Loucy (cell line): ENCODE measurements around the gene DLGAP4.
A peak's percentile ranks its signal among the peaks of the same experiment; 100 is the strongest.

Experiments
- H2AFZ ChIP-seq: fragments of 200-600 bp; sonication (generic); 2 replicates; pipeline ENCODE4 v1.6.0; 2016; ENCODE audit warnings: antibody characterized with exemption, mild to moderate bottlenecking, low read length, moderate library complexity
- H3F3A ChIP-seq: fragments of 200-600 bp; 2 replicates; pipeline ENCODE4 v1.6.0; 2016; ENCODE audit warnings: antibody characterized with exemption, low read depth, mild to moderate bottlenecking
- H3K27me3 ChIP-seq: fragments of 200-600 bp; sonication (generic); 2 replicates; pipeline ENCODE4 v1.6.1; 2014; ENCODE audit warnings: low read length, mild to moderate bottlenecking; ENCODE audit not compliant: insufficient read depth, poor library complexity, severe bottlenecking
- H3K36me3 ChIP-seq: fragments of 200-600 bp; sonication (generic); 2 replicates; pipeline ENCODE4 v1.6.1; 2016; ENCODE audit warnings: low read length; ENCODE audit not compliant: insufficient read depth
- H3K4me1 ChIP-seq: fragments of 200-600 bp; sonication (generic); 2 replicates; pipeline ENCODE4 v1.5.1; 2014; ENCODE audit warnings: low read length, mild to moderate bottlenecking; ENCODE audit not compliant: insufficient read depth, poor library complexity, severe bottlenecking
- H3K4me2 ChIP-seq: fragments of 200-600 bp; sonication (generic); 2 replicates; pipeline ENCODE4 v1.6.0; 2014; ENCODE audit warnings: antibody characterized with exemption, low read length, low read depth, mild to moderate bottlenecking; ENCODE audit not compliant: poor library complexity, severe bottlenecking
- H3K4me3 ChIP-seq: fragments of 200-600 bp; sonication (generic); 2 replicates; pipeline ENCODE4 v1.5.1; 2014; ENCODE audit warnings: low read length, mild to moderate bottlenecking, mixed read lengths; ENCODE audit not compliant: poor library complexity, severe bottlenecking
- H3K79me2 ChIP-seq: fragments of 200-600 bp; sonication (generic); 2 replicates; pipeline ENCODE4 v1.6.1; 2014; ENCODE audit warnings: low read length; ENCODE audit not compliant: insufficient read depth
- H3K9ac ChIP-seq: fragments of 200-600 bp; sonication (generic); 2 replicates; pipeline ENCODE4 v1.6.0; 2014; ENCODE audit warnings: mild to moderate bottlenecking, low read depth, low read length, moderate library complexity; ENCODE audit not compliant: poor library complexity, severe bottlenecking
- H3K9me2 ChIP-seq: fragments of 200-600 bp; sonication (generic); replicated peaks from 2 replicates; pipeline ENCODE4 v1.6.1; 2016; ENCODE audit warnings: low read depth, low read length, mixed read lengths
- H3K9me3 ChIP-seq: fragments of 200-600 bp; sonication (generic); 2 replicates; pipeline ENCODE4 v1.6.1; 2014; ENCODE audit warnings: mild to moderate bottlenecking, antibody characterized with exemption, low read length, low read depth; ENCODE audit not compliant: insufficient read depth
- H4K20me1 ChIP-seq: fragments of 200-600 bp; sonication (generic); 2 replicates; pipeline ENCODE4 v1.6.0; 2014; ENCODE audit warnings: antibody characterized with exemption, low read length, mild to moderate bottlenecking; ENCODE audit not compliant: insufficient read depth, poor library complexity, severe bottlenecking
- EZH2phosphoT487 ChIP-seq: fragments of 200-600 bp; IDR thresholded peaks from 2 replicates; pipeline ENCODE4 v1.6.1; 2018; ENCODE audit warnings: antibody characterized with exemption, mild to moderate bottlenecking, moderate library complexity, borderline replicate concordance
- TF ChIP-seq, protein P1 (sequence below): fragments of 200-600 bp; sonication (generic); conservative IDR thresholded peaks from 2 replicates; pipeline ENCODE4 v1.5.1; 2014; ENCODE audit warnings: mild to moderate bottlenecking, antibody characterized with exemption, low read length

DLGAP4 gene

DNA sequence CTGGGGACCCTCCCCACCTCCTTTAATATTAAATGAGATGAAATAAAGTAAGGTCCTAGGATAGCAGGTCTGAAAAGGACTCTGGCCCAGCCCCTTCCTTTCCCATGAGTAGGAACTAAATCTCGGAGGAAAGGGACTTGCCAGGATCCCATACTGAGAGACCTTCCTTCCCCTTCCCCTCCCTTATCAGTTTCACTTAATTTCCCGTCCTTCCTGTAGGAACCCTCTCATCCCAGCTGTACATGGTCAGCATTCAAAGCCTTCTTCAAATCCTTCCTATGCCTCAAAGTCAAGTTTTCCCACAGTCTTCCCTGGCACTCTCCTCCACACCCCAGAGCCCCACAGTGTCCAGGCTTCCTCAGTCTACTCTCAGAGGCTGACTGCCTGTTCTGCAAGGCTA lies 163.8 kb downstream of the DLGAP4 start:
- Histone ChIP-seq H4K20me1 (peaks cover 34% of the 10 kb centered on the region), H3K27me3 (no peaks in the 10 kb centered on the region), H3K9me2 (no peaks in the 10 kb centered on the region), H3K4me1 (peaks cover 54% of the 10 kb centered on the region), H3F3A (no peaks in the 10 kb centered on the region), H3K9me3 (no peaks in the 10 kb centered on the region), H3K36me3 (no peaks in the 10 kb centered on the region), H3K4me2 (no peak overlapping the region), H3K79me2 (peaks cover 68% of the 10 kb centered on the region), H2AFZ (no peak overlapping the region), H3K4me3 (no peak overlapping the region), H3K9ac (no peak overlapping the region)
- TF ChIP-seq EZH2phosphoT487, result no peak
- TF ChIP-seq, protein P1, sequence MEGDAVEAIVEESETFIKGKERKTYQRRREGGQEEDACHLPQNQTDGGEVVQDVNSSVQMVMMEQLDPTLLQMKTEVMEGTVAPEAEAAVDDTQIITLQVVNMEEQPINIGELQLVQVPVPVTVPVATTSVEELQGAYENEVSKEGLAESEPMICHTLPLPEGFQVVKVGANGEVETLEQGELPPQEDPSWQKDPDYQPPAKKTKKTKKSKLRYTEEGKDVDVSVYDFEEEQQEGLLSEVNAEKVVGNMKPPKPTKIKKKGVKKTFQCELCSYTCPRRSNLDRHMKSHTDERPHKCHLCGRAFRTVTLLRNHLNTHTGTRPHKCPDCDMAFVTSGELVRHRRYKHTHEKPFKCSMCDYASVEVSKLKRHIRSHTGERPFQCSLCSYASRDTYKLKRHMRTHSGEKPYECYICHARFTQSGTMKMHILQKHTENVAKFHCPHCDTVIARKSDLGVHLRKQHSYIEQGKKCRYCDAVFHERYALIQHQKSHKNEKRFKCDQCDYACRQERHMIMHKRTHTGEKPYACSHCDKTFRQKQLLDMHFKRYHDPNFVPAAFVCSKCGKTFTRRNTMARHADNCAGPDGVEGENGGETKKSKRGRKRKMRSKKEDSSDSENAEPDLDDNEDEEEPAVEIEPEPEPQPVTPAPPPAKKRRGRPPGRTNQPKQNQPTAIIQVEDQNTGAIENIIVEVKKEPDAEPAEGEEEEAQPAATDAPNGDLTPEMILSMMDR, result no peak

DNA sequence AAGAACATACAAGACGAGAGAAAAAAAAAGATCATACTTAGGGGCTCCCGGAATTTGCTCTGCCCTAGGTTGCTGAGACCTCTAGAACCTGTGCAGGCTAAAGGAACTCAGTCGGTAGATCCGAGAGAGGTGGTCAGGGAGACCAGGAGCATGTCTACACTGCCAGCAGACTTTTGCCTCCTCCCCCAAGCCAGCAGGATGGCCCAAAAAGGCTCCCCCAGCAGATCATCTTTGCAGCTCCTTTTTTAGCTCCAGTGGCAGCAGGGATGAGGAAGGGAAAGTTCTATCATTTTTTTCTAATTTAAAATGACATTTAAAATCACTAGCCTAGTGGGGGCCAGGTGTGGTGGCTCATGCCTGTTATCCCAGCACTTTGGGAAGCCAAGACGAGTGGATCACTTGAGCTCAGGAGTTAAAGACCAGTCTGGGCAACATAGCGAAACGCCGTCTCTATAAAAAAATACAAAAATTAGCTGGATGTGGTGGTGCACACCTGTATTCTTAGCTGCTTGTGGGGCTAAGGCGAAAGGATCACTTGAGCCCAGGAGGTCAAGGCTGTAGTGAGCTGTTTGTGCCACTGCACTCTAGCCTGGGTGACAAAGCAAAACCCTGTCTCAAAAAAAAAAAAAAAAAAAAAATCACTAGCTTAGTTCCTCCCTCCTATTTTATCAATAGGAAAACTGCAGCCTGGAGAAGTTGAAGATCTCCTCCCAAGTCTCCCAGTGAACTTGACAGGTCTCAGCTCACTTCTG lies 165.9 kb downstream of the DLGAP4 start:
- Histone ChIP-seq H3F3A (no peaks in the 10 kb centered on the region), H3K79me2 (peaks cover 52% of the 10 kb centered on the region), H3K4me3 (no peak overlapping the region), H3K9me3 (no peaks in the 10 kb centered on the region), H2AFZ (no peak overlapping the region), H3K9me2 (no peaks in the 10 kb centered on the region), H3K4me1 (peaks cover 33% of the 10 kb centered on the region), H4K20me1 (peaks cover 22% of the 10 kb centered on the region), H3K4me2 (peak overlapping the region; percentile 37), H3K9ac (peak overlapping the region; percentile 32), H3K27me3 (no peaks in the 10 kb centered on the region), H3K36me3 (no peaks in the 10 kb centered on the region)
- TF ChIP-seq, protein P1, result no peak
- TF ChIP-seq EZH2phosphoT487, result no peak

DNA sequence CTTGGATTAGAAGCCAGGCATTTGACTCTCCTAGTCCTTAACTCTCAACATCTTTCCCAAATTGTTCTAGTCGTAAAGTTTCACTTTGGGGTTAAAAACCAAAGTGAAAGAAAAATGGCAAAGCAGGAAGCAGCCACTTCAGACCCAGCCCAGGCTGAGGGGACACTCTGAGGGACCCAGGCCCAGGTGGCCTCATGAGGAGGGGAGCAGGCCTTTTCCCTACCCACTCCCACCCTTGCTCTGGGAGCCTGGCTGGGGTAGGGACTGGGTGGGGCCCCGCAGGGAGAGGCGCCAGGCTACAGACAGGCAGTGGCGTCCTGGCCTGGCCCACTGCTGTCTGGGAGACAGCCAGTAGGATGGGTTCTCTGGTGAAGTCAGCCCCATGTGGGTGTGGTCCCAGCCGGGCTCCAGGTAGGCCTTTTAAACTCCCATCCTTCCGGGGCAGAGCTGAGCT lies 166.5 kb downstream of the DLGAP4 start:
- H3K27me3 ChIP-seq, result no peaks in the 10 kb centered on the region
- no peaks in the 10 kb centered on the region for H3K9me2 ChIP-seq
- H3K4me2 ChIP-seq, result peak overlapping the region; percentile 37
- H4K20me1 ChIP-seq, result peaks cover 16% of the 10 kb centered on the region
- no peak for TF ChIP-seq EZH2phosphoT487
- TF ChIP-seq, protein P1, result no peak
- peak overlapping the region; percentile 32 for H3K9ac ChIP-seq
- peaks cover 51% of the 10 kb centered on the region for H3K79me2 ChIP-seq
- H3F3A ChIP-seq, result no peaks in the 10 kb centered on the region
- no peaks in the 10 kb centered on the region for H3K9me3 ChIP-seq
- H3K4me3 ChIP-seq, result no peak overlapping the region
- H2AFZ ChIP-seq, result no peak overlapping the region
- H3K36me3 ChIP-seq, result no peaks in the 10 kb centered on the region
- H3K4me1 ChIP-seq, result peaks cover 27% of the 10 kb centered on the region
